GM19397 (cell line): Measurements from ENCODE around the gene SLIT3.

Experiments used
- ATAC-seq: cut with Tn5 transposase; IDR thresholded peaks from one replicate; pipeline ENCODE4 v1.9.1; 2021; ENCODE audit warnings: mild to moderate bottlenecking, moderate library complexity; ENCODE audit not compliant: unreplicated experiment

The SLIT3 gene

DNA sequence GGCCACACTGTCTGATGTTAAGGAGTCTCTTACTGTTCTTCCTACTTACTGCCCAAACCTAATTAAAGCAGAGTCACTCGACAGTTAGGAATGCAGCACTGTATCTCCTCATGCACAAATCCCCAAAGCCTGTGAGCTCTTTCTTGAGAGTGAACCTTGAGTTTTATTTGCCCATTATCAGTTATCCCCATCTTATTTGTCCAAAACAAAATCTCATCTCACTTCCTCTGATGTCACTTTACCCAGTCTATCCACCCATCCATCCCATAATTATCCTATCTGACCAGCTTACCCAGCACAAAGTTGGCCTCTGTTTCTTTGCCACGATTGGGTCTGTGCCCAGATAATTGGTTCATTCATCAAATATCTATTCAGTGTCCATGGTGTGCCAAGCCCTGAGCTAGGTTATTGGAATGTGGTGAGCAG lies 250.8 kb downstream of the SLIT3 start:
- ATAC-seq: no peak

- ATAC-seq: no peak
These were observed 251.2 kb downstream of the SLIT3 start for GRCh38 chr5:169049712-169050111.

DNA sequence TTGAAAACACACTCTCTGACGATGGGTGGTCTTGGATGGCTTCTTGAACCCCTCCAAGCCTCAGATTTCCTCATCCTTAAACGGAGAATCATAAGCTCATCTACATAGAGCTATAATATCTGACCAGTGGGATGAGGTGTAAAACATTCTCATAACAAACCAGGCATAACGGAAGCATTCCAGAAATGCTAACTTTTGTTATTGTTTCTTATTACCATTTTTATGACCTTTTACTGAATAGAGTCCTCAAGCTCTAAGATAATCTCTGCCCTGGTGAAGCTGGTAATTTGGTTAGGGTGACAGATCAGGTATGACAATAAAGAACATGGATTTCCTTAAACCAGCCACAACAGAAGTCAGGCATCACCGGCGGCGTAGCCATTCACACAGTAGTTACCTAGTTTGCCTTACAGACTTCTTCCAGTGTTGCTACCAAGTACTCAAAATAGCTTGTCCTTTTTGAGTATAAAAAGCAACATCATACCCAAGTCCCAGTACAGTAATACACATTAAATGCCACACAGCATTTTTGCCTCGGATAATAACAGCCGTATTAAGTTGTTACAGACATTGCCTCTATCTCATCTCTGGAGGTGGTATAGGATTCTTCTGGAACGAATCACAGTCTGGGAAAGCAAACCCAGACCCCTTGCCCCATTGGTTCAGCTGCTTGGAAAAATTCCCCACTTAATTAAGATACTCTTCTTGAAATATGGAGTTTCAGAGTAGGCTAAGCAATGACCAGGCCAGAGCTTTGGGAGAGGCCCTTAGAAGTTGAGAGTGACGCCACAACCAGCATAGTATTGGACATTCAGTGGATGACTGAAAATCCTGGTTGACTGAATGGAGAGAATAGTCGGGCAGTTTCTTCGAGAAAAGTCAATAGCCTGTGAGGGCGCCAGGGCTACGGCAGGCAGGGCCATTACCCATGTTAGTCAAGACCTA lies 252.5 kb downstream of the SLIT3 start:
- no peak for ATAC-seq

- no peak for ATAC-seq
These were observed 256.0 kb downstream of the SLIT3 start for GRCh38 chr5:169044962-169045361.

- ATAC-seq: no peak
These were observed 259.8 kb downstream of the SLIT3 start for GRCh38 chr5:169041180-169041579.

GRCh38 chr5:169039592-169039991 lies 261.3 kb downstream of the SLIT3 start:
- ATAC-seq: no peak

GRCh38 chr5:169037466-169037865 lies 263.5 kb downstream of the SLIT3 start:
- ATAC-seq: no peak

DNA sequence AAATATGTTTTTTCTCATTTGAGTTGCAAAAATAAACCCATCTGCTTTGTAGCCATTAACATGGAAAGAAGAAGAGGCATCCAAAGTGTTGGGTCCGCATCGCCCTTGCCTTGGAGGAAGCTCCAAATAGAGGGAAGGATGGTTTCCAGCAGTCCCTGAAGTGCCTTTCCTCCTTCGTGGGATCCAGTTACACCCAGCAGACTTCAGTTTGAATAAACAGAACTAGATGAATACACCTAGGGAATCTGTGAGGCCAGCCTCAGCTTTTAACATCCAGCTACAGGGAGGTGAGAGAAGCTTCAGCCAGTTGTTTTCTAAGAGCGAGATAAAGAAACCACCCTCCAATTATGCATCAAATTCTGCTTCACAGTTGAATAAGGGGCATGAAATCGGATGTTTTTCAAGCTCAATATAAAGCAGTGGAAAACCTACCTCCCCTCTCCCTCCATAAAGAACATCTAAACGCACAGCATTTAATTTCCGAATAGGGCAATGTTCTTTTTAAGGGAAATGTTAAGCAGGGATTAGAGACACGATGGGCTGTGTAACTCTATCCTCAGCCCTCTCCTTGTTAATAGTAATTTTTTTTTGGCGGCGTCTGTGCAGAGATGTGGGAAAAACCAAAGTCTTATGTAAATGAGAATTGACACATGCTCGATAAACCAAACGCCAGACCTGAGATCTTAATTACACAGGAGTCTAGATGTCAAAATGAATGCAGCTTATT lies 264.7 kb downstream of the SLIT3 start:
- no peak for ATAC-seq

DNA sequence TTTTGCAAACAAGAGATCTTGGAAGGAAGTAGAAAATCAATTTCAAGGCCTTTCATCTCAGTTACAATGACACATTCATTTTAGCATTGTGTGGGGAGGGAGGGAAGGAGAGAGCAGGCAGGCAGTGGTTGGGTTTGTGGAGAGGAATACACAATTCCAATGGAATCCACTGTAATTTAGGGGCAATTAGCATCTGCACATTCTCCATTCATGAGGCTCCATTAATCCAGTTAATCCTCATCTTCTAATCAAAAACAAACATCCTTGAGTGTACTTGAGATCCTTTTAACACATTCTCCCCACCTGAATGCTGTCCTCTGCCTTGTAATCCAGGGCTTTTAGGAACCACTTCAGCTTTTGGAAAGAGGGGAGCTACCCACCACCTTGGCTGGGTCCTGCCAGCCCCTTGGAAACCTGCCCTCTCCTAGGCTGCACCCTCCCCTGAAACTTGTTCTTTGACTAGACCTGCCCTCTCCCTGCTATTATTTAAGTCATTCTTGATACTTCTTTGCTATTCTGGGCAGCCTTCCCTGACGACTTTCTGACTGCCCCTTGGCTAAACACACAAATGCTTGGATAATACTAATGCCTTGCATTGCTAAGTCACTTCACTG lies 271.2 kb downstream of the SLIT3 start:
- no peak for ATAC-seq

- no peak for ATAC-seq
These were observed 271.9 kb downstream of the SLIT3 start for GRCh38 chr5:169029037-169029436.

GRCh38 chr5:169027501-169028061 lies 273.4 kb downstream of the SLIT3 start:
- ATAC-seq: no peak

GRCh38 chr5:169025491-169025890 lies 275.4 kb downstream of the SLIT3 start:
- no peak for ATAC-seq

DNA sequence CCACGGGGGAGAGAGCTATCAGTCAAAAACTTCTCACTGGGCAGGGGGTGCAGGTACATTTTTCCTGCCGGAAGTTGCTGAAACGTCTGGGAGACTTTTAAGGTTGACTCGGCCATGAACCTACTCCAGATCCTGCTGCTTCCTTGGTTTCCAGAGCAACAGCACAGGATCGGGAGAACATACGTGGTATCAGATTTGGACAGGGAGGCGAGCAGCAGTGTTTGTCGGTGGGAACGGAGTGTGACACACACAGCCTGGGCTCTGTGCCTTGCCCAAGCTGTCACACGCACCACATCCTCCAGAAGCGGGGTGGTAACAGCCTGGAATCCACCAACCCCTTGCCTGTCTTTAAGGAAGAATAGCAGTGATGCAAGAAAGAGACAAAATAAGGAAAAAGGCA lies 276.5 kb downstream of the SLIT3 start:
- no peak for ATAC-seq

GRCh38 chr5:169022718-169023117 lies 278.2 kb downstream of the SLIT3 start:
- no peak for ATAC-seq

DNA sequence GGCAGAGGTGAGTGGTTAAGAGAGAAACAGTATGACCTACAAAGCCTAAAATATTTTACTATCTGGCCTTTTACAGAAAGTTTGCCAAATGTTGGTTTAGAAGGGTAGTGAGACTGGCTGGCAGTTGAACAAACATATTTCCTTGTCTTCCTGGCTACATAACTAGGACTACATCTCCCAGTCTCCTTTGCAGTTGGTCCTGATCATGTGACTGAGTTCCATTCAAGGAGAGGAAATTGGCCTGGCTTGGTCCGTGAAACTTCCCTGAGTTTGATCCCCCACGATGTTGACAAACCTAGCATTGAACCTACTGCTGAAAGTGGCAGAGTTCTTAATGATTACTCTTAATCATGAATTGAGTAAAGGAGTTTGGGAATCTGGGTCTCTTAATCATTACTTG lies 280.8 kb downstream of the SLIT3 start:
- no peak for ATAC-seq

- no peak for ATAC-seq
These were observed 282.0 kb downstream of the SLIT3 start for GRCh38 chr5:169018925-169019324.

DNA sequence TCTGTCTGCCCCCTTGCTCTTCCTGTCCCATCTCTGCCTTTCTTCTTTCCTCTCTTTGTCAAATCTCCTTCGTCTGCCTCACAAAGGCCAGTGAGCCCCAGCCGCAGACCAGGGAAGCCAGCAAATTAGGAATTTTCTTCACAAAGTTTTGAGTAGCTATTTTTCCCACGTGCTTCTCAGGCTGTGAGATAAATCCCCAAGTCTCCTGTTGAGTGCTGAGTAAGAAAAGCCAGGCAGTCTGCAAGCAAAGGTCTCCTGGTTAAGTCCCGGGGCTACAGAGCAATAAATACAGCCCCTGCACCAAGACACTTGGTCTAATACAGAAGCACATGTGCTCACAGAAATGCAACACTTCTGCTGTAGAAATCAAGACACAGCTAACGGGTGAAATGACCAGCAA lies 284.9 kb downstream of the SLIT3 start:
- ATAC-seq: no peak

DNA sequence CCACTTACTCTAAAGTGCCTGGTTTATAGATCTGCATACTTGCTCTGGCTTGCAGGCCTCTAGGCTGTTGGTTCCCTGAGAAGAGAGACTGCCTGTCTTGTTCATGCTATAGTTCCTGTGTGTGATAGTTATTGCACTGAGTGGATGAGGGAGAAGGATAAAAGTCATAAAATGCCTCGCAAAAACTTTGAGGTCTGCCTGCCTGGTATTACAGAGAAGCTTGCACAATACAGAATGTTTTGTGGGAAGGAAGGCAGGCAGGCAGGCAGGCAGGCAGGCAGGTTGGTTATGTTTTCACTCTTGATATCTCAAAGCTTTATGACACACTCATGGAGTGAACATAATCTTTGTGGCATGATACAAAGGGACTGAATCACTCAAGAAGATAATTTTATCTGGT lies 287.1 kb downstream of the SLIT3 start:
- no peak for ATAC-seq

- ATAC-seq: no peak
These were observed 287.7 kb downstream of the SLIT3 start for GRCh38 chr5:169013208-169013728.

DNA sequence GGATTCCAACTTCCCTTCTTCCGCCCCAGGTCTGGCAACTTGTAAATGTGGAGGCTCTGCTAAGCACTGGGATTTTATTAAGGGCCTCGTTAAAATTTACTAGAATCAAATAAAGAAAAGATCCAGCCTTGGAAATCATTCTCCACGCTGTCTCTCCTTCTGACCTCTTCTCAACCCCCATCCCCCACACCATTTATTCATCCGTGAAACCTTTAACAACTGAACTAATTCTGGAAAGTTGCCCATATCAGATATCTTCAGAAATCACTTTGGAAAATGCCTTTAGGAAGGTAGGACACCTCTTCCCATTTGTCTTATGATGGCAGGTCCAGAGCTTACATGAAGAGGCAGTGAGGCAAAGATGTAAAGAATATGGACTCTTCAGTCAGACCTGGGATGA lies 288.5 kb downstream of the SLIT3 start:
- no peak for ATAC-seq

DNA sequence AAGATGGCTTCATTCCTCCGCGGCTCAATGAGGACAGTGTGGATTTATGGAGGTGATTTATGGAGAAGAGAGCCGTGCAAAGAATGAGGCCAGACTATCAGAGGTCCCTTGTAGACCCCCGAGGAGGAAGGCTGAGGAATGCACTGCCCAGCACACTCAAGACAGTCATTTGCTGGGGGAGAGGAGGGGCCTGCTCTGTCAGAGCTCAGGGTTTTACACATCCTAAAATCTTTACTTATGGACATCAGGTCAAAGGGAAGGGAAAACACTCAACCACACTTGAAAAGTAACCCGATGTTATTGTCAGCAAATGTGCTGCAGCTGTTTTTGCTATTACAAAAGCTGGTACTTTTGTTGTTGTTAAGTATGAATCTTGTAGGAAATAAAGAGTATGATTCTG lies 289.5 kb downstream of the SLIT3 start:
- no peak for ATAC-seq
